HG02840 (cell line): Measurements from ENCODE around the gene BRSK1.

Source experiments
- ATAC-seq: cut with Tn5 transposase; IDR thresholded peaks from one replicate; pipeline ENCODE4 v1.9.1; 2021; ENCODE audit warnings: mild to moderate bottlenecking, moderate library complexity, moderate number of reproducible peaks; ENCODE audit not compliant: unreplicated experiment, low FRiP score

Gene BRSK1

GRCh38 chr19:55283548-55284377 lies at the start of gene BRSK1:
BRSK1 (plus strand) TSS chr19:55283997; CDS start chr19:55284443, 446 bp downstream.
- ATAC-seq = no peak

- no peak for ATAC-seq
Observed at GRCh38 chr19:55238030-55238429, 45.8 kb upstream of the BRSK1 start.

- ATAC-seq = no peak
Observed at GRCh38 chr19:55239004-55239403, 44.8 kb upstream of the BRSK1 start.

- ATAC-seq = no peak
Observed at GRCh38 chr19:55240713-55241020, 43.1 kb upstream of the BRSK1 start.

GRCh38 chr19:55241143-55241934 lies 42.5 kb upstream of the BRSK1 start:
- no peak for ATAC-seq

GRCh38 chr19:55241935-55242464 lies 41.8 kb upstream of the BRSK1 start:
- no peak for ATAC-seq

- no peak for ATAC-seq
Observed at GRCh38 chr19:55242517-55242916, 41.3 kb upstream of the BRSK1 start.

GRCh38 chr19:55244004-55244680 lies 39.7 kb upstream of the BRSK1 start:
- ATAC-seq = no peak

GRCh38 chr19:55245236-55245904 lies 38.4 kb upstream of the BRSK1 start:
- no peak for ATAC-seq

GRCh38 chr19:55246462-55247451 lies 37.0 kb upstream of the BRSK1 start:
- ATAC-seq = no peak

- no peak for ATAC-seq
Observed at GRCh38 chr19:55247621-55248099, 36.1 kb upstream of the BRSK1 start.

GRCh38 chr19:55248166-55248675 lies 35.6 kb upstream of the BRSK1 start:
- no peak for ATAC-seq

- ATAC-seq = no peak
Observed at GRCh38 chr19:55248704-55249103, 35.1 kb upstream of the BRSK1 start.

GRCh38 chr19:55249841-55250240 lies 34.0 kb upstream of the BRSK1 start:
- ATAC-seq = no peak

GRCh38 chr19:55250262-55251036 lies 33.3 kb upstream of the BRSK1 start:
- ATAC-seq = no peak

GRCh38 chr19:55251341-55252081 lies 32.3 kb upstream of the BRSK1 start:
- no peak for ATAC-seq
